Measurements from ENCODE around the gene SPTLC2. TPM values are rescaled to one million over a fixed set of nuclear protein-coding genes. Genes with fewer than 3 reads are reported as not detected.
A peak's percentile ranks its signal among the peaks of the same experiment; 100 is the strongest.

Gene SPTLC2
- total and polyA plus RNA-seq, 7 donors = 2.4 to 9.0 (median 5.8) TPM

DNA sequence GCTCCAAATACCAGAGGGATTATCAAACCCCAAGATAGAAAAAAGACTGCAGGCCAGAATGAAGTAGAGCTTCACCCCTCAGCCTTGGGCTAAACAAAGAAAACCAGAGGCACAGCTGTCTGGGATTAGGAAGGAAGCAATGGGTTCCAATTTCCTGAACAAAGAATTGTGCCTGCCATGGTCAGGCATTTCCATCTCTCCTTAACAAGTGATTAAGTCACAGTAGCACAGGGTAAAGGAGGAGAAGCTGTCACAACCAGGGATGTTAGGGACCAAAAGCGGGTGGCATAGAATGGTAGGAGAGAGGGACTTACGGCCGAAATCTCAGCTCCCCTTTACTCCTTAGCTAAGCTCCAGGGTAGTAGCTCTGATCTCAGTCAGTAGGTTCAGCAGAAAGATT, 33.9 kb downstream of the SPTLC2 start:
- no peaks in the 10 kb centered on the region for H3K36me3 ChIP-seq (ENCODE audit: insufficient read depth in 1 of 2, low read depth in 1 of 2)
- ATAC-seq = no peak
- no peak overlapping the region for H3K27ac ChIP-seq
- intact Hi-C loops (cut with DNase I) = no loop called here
- H3K27me3 ChIP-seq (ENCODE audit: insufficient read depth in 3 of 3, low read length in 2 of 3) = no peaks in the 10 kb centered on the region
- 45 to 56% (median 47%) methylated on average over 3 of the region's 3 CpGs for WGBS, 3 donors
- H3K9me3 ChIP-seq = no peaks in the 10 kb centered on the region
- H3K4me1 ChIP-seq = peaks cover 3% of the 10 kb centered on the region
- no peak for TF ChIP-seq CTCF (IDR thresholded peaks at IDR 0.05)
- no peak overlapping the region for H3K4me3 ChIP-seq
- DNase-seq = no peak

DNA sequence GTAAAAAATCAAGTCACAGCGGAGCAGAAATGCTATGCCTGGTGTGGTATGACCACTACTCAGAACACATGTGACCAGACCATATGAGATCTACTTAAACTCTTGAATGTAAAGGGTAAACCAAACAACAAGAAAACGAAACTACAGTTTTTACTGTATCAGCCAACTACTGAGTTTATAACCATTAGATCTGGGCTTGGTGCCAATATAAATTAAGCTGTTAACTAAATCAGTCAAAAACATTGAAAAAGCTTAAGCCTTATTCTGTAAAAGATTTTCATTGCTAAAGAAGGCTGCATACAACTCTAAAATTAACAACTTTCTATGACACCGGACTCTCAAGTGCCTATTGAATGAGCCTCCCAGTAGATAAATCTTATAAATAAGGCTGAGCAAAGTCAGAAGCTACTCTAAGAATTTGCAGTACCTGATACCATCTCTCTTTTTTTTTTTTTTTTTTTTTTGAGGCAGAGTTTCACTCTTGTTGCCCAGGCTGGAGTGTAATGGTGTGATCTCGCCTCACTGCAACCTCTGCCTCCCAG, 35.4 kb downstream of the SPTLC2 start:
- peak in 2 of 4 donors; percentile 29 to 59 for ATAC-seq
- TF ChIP-seq CTCF (IDR thresholded peaks at IDR 0.05) = no peak
- Histone ChIP-seq H3K9me3 (no peaks in the 10 kb centered on the region), H3K27ac (peak overlapping the region; percentile 17), H3K4me1 (peaks cover 3% of the 10 kb centered on the region), H3K27me3 (ENCODE audit: insufficient read depth in 3 of 3, low read length in 2 of 3) (no peaks in the 10 kb centered on the region), H3K36me3 (ENCODE audit: insufficient read depth in 1 of 2, low read depth in 1 of 2) (no peaks in the 10 kb centered on the region), H3K4me3 (peak overlapping the region; percentile 36)
- DNase-seq = no peak
- 35 to 44% (median 41%) methylated on average over 4 of the region's 4 CpGs for WGBS, 3 donors
- intact Hi-C loops (cut with DNase I) = no loop called here

DNA sequence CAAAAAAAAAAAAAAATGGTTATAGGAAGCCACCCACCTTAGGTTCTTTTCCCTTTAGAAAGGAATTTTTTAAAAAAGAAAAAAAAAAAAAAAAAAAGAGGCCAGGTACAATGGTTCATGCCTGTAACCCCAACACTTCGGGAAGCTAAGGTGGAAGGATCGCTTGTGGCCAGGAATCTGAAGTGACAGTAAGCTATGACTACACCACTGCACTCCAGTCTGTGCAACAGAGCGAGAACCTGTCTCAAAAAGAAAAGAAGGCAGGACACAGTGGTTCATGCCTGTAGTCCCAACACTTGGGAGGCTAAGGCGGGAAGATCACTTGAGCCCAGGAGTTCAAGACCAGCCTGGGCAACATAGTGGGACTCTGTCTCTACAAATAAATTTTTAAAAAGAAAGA, 36.0 kb downstream of the SPTLC2 start:
- DNase-seq (no peak), ATAC-seq (no peak)
- no peak overlapping the region for H3K27ac ChIP-seq
- no peaks in the 10 kb centered on the region for H3K9me3 ChIP-seq
- H3K4me1 ChIP-seq = peaks cover 3% of the 10 kb centered on the region
- intact Hi-C loops (cut with DNase I) = no loop called here
- TF ChIP-seq CTCF (IDR thresholded peaks at IDR 0.05) = no peak
- 90 to 95% (median 94%) methylated on average over 4 of the region's 4 CpGs for WGBS, 3 donors
- peaks cover 0 to 5% of the 10 kb centered on the region in 2 donors for H3K36me3 ChIP-seq (ENCODE audit: insufficient read depth in 1 of 2, low read depth in 1 of 2)
- H3K4me3 ChIP-seq = no peak overlapping the region
- no peaks in the 10 kb centered on the region for H3K27me3 ChIP-seq (ENCODE audit: insufficient read depth in 3 of 3, low read length in 2 of 3)

DNA sequence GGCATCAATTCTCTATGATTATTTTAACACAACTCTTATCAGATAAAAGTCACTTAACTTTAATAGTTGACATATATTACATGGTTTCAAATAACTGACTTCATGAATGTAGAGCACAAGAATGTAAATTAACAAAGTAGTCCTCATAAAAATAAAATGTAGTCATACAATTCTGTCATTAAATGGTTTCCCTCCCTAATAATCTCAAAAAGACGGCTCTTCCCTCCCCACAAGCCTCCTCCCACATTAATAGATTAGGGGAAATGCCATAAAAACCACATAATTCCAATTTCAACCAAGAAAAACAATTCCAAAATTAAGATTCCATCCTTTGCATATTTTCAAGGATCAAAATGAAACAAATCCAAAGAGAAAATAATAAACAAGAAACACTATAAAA, 36.7 kb downstream of the SPTLC2 start:
- no peak overlapping the region for H3K27ac ChIP-seq
- WGBS, 3 donors = 55 to 79% (median 77%) methylated on average over 1 of the region's 1 CpG
- H3K4me3 ChIP-seq = no peak overlapping the region
- H3K27me3 ChIP-seq (ENCODE audit: insufficient read depth in 3 of 3, low read length in 2 of 3) = no peaks in the 10 kb centered on the region
- TF ChIP-seq CTCF (IDR thresholded peaks at IDR 0.05) = no peak
- no peaks in the 10 kb centered on the region for H3K9me3 ChIP-seq
- intact Hi-C loops (cut with DNase I) = no loop called here
- no peak for DNase-seq
- ATAC-seq = no peak
- peaks cover 0 to 8% of the 10 kb centered on the region in 2 donors for H3K36me3 ChIP-seq (ENCODE audit: insufficient read depth in 1 of 2, low read depth in 1 of 2)
- H3K4me1 ChIP-seq = peaks cover 3% of the 10 kb centered on the region

GRCh38 chr14:77579065-77579464, 37.4 kb downstream of the SPTLC2 start:
- no peaks in the 10 kb centered on the region for H3K27me3 ChIP-seq (ENCODE audit: insufficient read depth in 3 of 3, low read length in 2 of 3)
- no peaks in the 10 kb centered on the region for H3K9me3 ChIP-seq
- no peak for DNase-seq
- H3K36me3 ChIP-seq (ENCODE audit: insufficient read depth in 1 of 2, low read depth in 1 of 2) = peaks cover 0 to 8% of the 10 kb centered on the region in 2 donors
- H3K4me3 ChIP-seq = no peak overlapping the region
- intact Hi-C loops (cut with DNase I) = no loop called here
- peaks cover 2% of the 10 kb centered on the region for H3K4me1 ChIP-seq
- ATAC-seq = no peak
- 78 to 91% (median 89%) methylated on average over 2 of the region's 2 CpGs for WGBS, 3 donors
- no peak for TF ChIP-seq CTCF (IDR thresholded peaks at IDR 0.05)
- H3K27ac ChIP-seq = no peak overlapping the region

Data from psoas muscle (tissue), 8 donors.